Mesodermal cell (in vitro differentiated cells): ENCODE results near the gene CREB3L4.
A peak's percentile ranks its signal among the peaks of the same experiment; 100 is the strongest.

Experiments
- H3K27ac ChIP-seq: 2 replicates; pipeline ENCODE4 v1.7.0; 2013; ENCODE audit warnings: mild to moderate bottlenecking, low read depth, low read length, moderate library complexity; ENCODE audit not compliant: severe bottlenecking
- H3K36me3 ChIP-seq: 2 replicates; pipeline ENCODE4 v1.7.1; 2013; ENCODE audit warnings: mild to moderate bottlenecking, low read length, moderate library complexity; ENCODE audit not compliant: control insufficient read depth, insufficient read depth
- H3K4me1 ChIP-seq: one replicate; pipeline ENCODE4 v1.7.1; 2013; ENCODE audit warnings: mild to moderate bottlenecking, low read length; ENCODE audit not compliant: insufficient read depth, control insufficient read depth, poor library complexity, severe bottlenecking
- H3K4me3 ChIP-seq: 2 replicates; pipeline ENCODE4 v1.7.0; 2013; ENCODE audit warnings: low read length, control low read depth, mild to moderate bottlenecking; ENCODE audit not compliant: insufficient read depth, poor library complexity, severe bottlenecking; ENCODE audit errors: extremely low read depth
- H3K9me3 ChIP-seq: 2 replicates; pipeline ENCODE4 v1.7.1; 2013; ENCODE audit warnings: mild to moderate bottlenecking, low read length, moderate library complexity; ENCODE audit not compliant: control insufficient read depth
- WGBS, 2 experiments: methylation state at CpG; one replicate each; pipeline ENCODE4 v1.1.5; 2013; ENCODE audit warnings: missing lambda C conversion rate in 2 of 2; ENCODE audit not compliant: insufficient coverage in 2 of 2; 5-methylcytosine and 5-hydroxymethylcytosine counted together

The CREB3L4 gene

GRCh38 chr1:153939476-153939875 lies 28.2 kb upstream of the CREB3L4 start:
- no peak overlapping the region for H3K4me3 ChIP-seq

GRCh38 chr1:153940756-153941155 lies 26.9 kb upstream of the CREB3L4 start:
- no peak overlapping the region for H3K4me3 ChIP-seq
- 96 to 98% methylated on average over 7 of the region's 8 CpGs for WGBS, 2 experiments
- H3K36me3 ChIP-seq: peaks cover 77% of the 10 kb centered on the region
- H3K9me3 ChIP-seq: no peaks in the 10 kb centered on the region
- H3K27ac ChIP-seq: no peak overlapping the region
- H3K4me1 ChIP-seq: peaks cover 4% of the 10 kb centered on the region

More at GRCh38 chr1:153939476-153939875, 28.2 kb upstream of the CREB3L4 start:
- WGBS, 2 experiments: 97 to 98% methylated on average over 12 of the region's 12 CpGs
- peaks cover 82% of the 10 kb centered on the region for H3K36me3 ChIP-seq
- H3K9me3 ChIP-seq: no peaks in the 10 kb centered on the region
- no peaks in the 10 kb centered on the region for H3K4me1 ChIP-seq
- no peak overlapping the region for H3K27ac ChIP-seq

GRCh38 chr1:153941826-153942725 lies 25.6 kb upstream of the CREB3L4 start:
- H3K27ac ChIP-seq: no peak overlapping the region
- peaks cover 64% of the 10 kb centered on the region for H3K36me3 ChIP-seq
- WGBS, 2 experiments: 97% methylated on average over 27 to 34 of the region's 34 CpGs
- no peak overlapping the region for H3K4me3 ChIP-seq
- peaks cover 4% of the 10 kb centered on the region for H3K4me1 ChIP-seq
- no peaks in the 10 kb centered on the region for H3K9me3 ChIP-seq

DNA sequence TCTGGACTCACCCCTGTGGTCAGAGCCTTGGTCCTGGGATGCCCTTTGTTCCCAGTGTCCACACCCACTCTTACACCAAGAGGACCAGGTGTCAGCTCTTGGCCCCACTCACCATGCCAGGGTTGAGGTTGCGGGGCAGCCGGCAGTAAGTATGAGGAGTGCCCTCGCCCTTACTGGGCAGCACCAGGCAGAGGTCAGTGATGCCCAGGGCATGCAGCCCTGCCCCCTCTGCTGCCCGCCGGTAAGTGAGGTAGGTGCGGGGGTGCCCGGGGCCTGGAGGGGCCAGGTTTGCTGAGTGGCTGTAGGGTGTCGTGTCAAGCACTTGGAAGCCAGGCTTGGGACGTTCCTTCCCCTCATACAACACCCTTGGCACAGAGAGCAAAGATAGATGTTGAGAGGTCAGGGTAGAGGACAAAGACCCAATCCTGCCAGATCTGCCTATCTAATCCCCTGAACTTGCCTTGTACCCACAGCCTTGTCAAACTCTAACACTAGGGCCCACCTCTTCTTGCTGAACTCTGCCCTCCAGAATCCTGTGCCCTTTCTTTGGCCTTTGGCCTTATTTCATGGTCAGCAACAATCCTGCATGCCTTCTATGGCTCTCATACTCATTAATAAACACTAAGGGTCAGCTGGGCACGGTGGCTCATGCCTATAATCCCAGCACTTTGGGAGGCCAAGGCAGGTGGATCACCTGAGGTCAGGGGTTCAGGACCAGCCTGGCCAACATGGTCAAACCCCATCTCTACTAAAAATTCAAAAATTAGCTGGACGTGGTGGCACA lies 24.7 kb upstream of the CREB3L4 start:
- Histone ChIP-seq H3K9me3 (no peaks in the 10 kb centered on the region), H3K4me1 (peaks cover 4% of the 10 kb centered on the region), H3K36me3 (peaks cover 62% of the 10 kb centered on the region), H3K4me3 (no peak overlapping the region), H3K27ac (no peak overlapping the region)
- WGBS, 2 experiments: 89 to 94% methylated on average over 5 of the region's 11 CpGs

DNA sequence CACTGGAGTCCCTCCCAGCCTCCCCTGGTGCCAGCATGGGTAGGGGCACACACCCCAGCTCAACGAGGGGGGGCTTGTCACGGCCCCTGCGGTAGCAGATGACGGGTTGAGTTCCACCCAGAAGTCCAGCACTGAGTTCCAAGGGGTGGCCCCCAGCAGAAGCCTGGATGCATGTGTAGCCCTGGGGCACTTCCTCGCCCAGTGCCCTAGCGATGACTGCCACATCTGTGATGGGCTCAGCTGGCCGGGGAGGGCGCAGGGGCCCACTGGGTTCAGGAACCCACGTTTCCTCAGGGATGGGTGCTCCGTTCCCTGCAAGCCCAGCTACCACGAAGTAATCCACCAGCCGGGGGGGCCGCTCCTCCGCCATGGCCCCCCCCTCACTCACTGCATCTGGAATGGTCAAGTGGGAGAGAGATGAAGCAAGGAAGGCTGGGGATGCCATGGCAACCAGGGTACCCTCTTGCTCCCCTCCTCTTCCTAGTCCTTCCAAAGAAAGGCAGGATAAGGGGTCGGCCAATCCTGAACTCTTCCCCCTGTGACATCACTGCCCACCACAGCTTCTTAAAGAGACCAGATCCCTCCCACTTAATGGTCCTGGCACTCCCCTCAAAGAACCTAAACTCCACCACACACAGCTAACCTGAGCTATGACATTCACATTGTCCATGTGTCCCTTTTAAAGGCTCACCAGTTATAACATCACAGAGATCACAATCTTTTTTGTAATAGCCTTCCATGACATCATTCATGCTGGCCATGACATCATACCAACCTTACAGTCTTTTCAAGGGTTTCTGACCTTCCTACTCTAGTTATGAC lies 23.5 kb upstream of the CREB3L4 start:
- Histone ChIP-seq H3K9me3 (no peaks in the 10 kb centered on the region), H3K27ac (no peak overlapping the region), H3K4me1 (peaks cover 4% of the 10 kb centered on the region), H3K4me3 (no peak overlapping the region), H3K36me3 (peaks cover 69% of the 10 kb centered on the region)
- 96% methylated on average over 12 to 15 of the region's 15 CpGs for WGBS, 2 experiments

DNA sequence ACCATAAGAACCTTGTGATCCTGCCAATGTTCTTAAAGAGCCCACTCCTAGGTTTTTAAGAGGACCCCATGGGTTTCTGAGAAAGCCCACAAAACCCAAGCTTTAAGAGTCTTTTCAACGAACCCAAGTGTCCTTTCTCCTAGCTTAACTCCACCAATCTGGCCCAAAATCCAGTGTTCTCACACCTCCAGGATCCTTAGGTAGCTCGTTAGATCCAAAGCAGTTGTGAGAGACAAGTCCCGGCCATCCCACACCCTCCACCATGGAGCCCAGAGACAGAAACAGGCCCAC lies 22.9 kb upstream of the CREB3L4 start:
- no peaks in the 10 kb centered on the region for H3K9me3 ChIP-seq
- H3K27ac ChIP-seq: no peak overlapping the region
- H3K4me3 ChIP-seq: no peak overlapping the region

GRCh38 chr1:153945131-153945794 lies 22.4 kb upstream of the CREB3L4 start:
- H3K9me3 ChIP-seq: no peaks in the 10 kb centered on the region
- H3K36me3 ChIP-seq: peaks cover 68% of the 10 kb centered on the region
- H3K4me3 ChIP-seq: peak overlapping the region; percentile 78
- WGBS, 2 experiments: 73 to 74% methylated on average over 8 to 11 of the region's 12 CpGs
- H3K4me1 ChIP-seq: peaks cover 4% of the 10 kb centered on the region
- no peak overlapping the region for H3K27ac ChIP-seq

More for the DNA sequence above, 22.9 kb upstream of the CREB3L4 start:
- Histone ChIP-seq H3K4me1 (peaks cover 4% of the 10 kb centered on the region), H3K36me3 (peaks cover 68% of the 10 kb centered on the region)
- WGBS, 2 experiments: 94 to 100% methylated on average over 3 of the region's 3 CpGs

DNA sequence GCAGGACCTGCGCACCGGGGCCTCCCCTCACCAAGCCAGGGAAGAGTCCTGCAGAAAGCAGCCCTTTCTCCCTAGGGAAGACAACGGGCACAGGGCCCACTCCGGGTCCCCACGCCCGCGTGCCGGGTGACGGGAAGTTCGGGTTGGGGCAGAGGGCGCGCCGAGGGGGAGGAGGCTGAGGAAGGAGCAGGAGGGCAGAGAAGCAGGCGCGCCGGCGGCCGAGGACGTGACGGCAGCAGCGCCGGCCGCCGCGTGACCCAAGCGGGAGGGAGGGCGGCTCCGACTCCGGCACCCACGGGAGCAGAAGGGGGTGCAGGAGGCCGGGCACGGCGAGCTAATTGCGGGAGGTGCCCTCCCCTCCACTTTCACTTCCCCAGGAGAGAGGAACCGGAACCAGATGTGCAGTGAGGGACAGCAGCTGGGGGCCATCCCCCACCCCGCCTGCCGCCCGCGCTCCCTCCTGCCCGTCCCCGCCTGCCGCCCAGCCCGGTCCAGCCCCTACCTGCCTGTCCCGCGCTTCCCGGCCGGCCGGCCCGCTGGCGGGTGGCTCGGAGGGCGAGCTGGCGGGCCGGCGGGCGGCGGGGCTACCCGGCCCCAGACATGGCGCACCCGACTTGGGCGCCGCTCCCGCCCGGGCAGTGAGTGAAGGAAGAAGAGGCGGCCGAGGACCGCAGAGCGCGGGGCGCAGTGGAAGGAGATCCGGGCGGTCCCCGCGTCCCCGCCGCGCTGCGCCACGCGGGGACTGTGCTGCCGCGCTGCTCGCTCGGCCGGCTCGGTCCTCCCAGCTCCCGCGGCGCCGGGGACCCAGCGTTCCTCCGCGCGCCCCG lies 21.7 kb upstream of the CREB3L4 start:
- peaks cover 68% of the 10 kb centered on the region for H3K36me3 ChIP-seq
- peak overlapping the region; percentile 78 for H3K4me3 ChIP-seq
- H3K27ac ChIP-seq: peak overlapping the region; percentile 53
- no peaks in the 10 kb centered on the region for H3K9me3 ChIP-seq
- 0 to 1% methylated on average over 28 to 67 of the region's 95 CpGs for WGBS, 2 experiments
- H3K4me1 ChIP-seq: peaks cover 4% of the 10 kb centered on the region

GRCh38 chr1:153946622-153947241 lies 21.0 kb upstream of the CREB3L4 start, which contains the start of gene DENND4B:
DENND4B (minus strand) TSS chr1:153946718; CDS start chr1:153944374, 2,344 bp downstream.
- H3K36me3 ChIP-seq: peaks cover 68% of the 10 kb centered on the region
- H3K4me1 ChIP-seq: peaks cover 4% of the 10 kb centered on the region
- H3K9me3 ChIP-seq: no peaks in the 10 kb centered on the region
- 14 to 15% methylated on average over 12 to 16 of the region's 28 CpGs for WGBS, 2 experiments
- H3K27ac ChIP-seq: peak within 1 kb of the TSS; percentile 53
- peak within 1 kb of the TSS; percentile 78 for H3K4me3 ChIP-seq
